Measurements from ENCODE around the gene CMTM1.

DNA sequence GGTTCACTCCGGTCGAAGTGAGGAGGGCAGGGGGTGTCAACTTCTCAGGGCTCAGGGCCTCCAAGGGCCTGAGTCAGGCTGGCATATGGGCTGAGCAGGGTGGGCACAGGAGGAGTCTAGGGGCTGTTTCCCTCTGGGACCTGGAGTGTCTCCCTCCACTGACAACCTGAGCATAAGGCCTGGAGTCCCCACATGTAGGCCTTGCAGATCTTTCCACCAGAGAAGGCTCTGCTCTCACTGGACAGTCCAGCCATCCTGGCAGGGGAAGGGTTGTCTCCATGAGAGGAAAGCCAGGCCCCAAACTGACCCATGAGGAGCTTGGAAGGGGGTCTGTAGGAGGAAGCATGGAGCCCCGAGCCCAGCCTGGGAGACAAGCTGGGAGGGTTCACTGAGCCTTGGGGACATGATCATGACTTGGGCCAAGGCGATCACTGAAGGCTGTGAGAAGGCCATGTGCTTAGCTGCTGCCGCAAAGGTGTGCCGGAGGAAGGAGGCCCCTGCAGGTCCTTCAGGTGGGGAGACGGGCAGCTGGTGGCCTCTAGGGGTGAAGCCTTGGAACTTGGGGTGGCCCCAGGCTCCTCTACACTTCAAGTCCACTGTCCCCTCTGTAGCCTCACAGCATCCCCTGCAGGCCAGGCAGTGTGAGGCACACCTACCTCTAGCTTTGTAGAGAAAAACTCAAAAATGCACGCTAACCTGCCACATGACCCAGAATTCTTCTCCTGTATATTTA, 22.9 kb downstream of the CMTM1 start:
- TF ChIP-seq, protein P1, sequence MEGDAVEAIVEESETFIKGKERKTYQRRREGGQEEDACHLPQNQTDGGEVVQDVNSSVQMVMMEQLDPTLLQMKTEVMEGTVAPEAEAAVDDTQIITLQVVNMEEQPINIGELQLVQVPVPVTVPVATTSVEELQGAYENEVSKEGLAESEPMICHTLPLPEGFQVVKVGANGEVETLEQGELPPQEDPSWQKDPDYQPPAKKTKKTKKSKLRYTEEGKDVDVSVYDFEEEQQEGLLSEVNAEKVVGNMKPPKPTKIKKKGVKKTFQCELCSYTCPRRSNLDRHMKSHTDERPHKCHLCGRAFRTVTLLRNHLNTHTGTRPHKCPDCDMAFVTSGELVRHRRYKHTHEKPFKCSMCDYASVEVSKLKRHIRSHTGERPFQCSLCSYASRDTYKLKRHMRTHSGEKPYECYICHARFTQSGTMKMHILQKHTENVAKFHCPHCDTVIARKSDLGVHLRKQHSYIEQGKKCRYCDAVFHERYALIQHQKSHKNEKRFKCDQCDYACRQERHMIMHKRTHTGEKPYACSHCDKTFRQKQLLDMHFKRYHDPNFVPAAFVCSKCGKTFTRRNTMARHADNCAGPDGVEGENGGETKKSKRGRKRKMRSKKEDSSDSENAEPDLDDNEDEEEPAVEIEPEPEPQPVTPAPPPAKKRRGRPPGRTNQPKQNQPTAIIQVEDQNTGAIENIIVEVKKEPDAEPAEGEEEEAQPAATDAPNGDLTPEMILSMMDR (conservative IDR thresholded peaks at IDR 0.05; ENCODE audit: low read length): peak; percentile 99
- no peak for TF ChIP-seq EZH2phosphoT487 (IDR thresholded peaks at IDR 0.05; ENCODE audit: borderline replicate concordance)
